NCI-H2196 (cell line): ENCODE results near the gene PSTPIP1.
A peak's percentile ranks its signal among the peaks of the same experiment; 100 is the strongest.

Source experiments
- DNase-seq: peaks from one replicate; lab custom pipeline; 2025; ENCODE audit not compliant: unreplicated experiment; lab: John Stamatoyannopoulos, UW

PSTPIP1 gene

DNA sequence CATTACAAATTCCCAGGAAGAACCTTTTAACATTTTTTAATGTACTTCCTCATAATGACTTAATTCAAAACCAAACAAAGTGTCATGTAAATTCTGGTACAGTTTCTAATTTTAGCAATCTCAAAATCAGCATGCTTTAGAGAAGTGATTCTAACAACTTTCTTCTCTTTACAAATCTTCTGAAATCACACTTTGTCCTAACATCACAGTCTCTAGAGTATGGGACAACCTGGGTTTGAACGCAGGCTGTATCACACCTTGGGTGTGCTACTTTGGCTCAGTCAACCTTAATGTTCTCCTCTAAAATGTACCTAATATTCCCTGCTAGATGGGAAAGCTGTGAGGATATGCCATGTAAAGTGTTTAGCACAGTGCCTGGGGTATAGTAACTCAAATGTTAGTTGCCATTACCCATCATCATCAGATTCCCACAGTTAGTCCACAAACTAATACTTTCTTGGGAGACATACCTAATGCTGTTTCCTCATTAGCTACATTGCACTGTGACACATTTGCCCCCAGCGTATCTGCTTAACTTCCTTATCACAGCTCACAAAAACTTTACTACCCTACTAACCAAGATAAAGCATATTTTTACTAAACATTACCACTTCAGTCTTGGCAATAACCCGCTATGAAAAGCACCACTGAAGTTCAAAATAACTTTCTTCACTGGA is 72.9 kb downstream of the PSTPIP1 start:
- no peak for DNase-seq

- DNase-seq: no peak
Measured at GRCh38 chr15:77068633-77069032, 73.7 kb downstream of the PSTPIP1 start.

GRCh38 chr15:77069521-77070121 is 74.7 kb downstream of the PSTPIP1 start:
- DNase-seq: no peak

- DNase-seq: no peak
Measured at GRCh38 chr15:77070180-77070494, 75.2 kb downstream of the PSTPIP1 start.

DNA sequence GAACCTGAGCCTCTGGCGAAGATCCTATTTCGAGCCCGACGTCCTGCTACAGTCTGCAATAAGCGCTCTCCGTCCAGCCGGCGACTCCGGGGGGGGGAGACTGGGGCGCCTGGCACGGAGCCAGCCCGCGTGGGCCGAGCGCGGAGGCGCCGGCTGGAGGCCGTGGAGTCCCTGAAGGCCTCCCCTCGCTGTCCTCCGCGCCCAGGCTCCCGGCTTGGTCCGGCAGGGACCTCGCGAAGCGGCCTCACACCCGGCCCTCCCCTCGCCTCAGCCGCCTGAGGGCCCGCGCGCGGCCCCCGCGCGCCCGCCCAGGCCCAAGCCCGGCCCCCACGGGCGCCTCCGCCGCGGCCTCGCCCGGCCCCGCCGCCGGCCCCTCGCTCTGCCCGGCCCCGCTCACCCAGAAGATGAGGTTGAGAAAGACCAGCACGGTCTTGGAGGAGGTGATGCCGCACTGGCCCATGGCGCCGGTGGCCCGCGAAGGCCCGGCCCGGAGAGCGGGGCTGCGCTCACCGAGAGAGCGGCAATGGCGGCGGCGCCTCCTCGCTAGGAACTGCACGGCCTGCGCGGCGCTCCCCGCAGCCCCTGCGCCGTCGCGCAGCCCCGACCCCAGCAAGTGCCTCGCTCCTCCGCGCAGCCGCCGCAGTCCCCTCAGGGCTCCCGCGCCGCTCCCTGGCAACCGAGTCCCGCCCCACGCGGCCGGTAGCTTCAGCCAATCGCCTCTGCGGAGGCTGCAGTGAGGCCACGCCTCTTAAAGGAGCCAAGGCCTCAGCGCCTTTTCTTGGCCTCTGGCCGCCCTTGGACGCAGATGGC is 75.8 kb downstream of the PSTPIP1 start, which contains the start of gene TSPAN3:
TSPAN3 (minus strand) TSS at position 615 of the 810 bp plus-strand sequence; CDS start at position 460, 155 bp downstream.
- peak; percentile 76 for DNase-seq

DNA sequence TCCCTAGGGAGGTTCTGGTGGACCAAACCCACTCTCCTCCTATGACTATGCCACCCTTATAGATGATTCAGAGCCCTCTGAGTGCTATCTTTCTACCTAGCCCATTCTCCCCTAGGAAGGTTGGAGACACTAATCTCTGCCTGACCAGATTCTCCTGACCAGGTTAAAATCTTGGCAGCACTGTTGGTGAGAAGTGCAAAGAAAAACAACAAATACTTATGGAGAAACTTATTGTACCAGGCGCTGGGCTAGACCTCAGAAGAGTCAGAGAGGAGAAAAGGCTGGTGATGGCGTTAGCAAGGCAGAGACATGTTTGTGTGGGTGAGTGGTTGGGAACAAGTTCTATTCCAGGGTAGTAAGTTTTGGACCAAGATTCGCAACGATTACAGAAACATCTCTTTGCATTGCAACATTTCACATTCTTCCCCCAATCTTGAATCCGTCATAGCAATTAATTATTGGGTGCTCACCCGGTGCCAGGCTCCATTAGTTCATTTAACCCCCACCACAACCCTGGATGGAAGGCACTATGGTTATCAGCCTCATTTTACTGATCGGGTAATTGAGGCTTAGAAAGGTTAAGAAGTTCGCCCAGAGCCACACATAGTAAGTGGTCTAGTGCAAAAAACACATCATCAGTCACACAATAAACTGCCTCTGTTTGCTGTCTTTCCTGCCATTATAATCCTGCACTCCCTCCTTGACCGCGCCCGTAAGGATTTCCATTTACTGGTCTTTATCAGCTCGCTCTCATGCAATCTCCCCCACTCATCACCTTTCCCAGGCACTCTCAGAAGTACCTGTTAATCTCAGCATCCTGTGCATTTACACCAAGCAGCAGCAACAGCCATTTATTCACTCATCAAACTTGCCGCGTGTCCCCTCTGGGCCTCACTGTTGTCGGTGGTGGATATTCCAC is 76.6 kb downstream of the PSTPIP1 start:
- no peak for DNase-seq

- DNase-seq: no peak
Measured at GRCh38 chr15:77074350-77074749, 79.4 kb downstream of the PSTPIP1 start.

GRCh38 chr15:77075528-77075927 is 80.6 kb downstream of the PSTPIP1 start:
- DNase-seq: no peak

- DNase-seq: no peak
Measured at GRCh38 chr15:77076323-77076915, 81.5 kb downstream of the PSTPIP1 start.

GRCh38 chr15:77081971-77082370 is 87.0 kb downstream of the PSTPIP1 start:
- DNase-seq: no peak

DNA sequence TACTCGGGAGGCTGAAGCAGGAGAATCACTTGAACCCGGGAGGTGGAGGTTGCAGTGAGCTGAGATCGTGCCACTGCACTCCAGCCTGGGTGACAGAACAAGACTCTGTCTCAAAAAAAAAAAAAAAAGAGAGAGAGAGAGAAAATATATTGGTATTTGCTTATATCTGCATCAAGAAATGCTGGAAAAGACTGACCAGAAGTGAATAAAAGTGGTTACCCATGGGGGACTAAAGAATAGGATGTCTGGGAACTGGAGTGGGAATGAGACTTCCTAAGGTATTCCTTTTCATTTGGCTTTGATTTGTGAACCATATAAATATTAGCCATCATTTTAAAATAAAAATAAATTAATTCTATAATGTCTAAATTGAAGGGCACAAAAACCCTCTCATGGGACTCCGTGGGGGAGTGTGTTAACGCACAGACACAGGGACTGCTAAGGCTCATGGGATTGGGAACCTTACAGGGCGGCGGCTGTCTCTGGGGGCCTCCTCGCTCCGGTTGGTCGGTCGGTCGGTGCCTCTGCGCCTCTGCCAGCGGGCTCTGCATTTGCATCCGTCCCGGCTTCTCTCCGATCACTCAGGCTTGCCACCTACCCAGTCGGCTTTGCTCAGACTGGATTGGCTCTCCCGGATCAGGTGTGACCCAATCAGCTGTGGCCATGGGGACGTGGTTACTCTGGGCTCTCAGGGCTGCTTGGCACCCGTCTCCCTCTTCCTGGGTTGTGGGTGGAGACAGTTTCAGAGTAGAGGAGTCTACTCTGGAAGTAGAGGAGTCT is 88.6 kb downstream of the PSTPIP1 start:
- peak; percentile 82 for DNase-seq

- no peak for DNase-seq
Measured at GRCh38 chr15:77084436-77084835, 89.5 kb downstream of the PSTPIP1 start.

- no peak for DNase-seq
Measured at GRCh38 chr15:77085297-77085696, 90.4 kb downstream of the PSTPIP1 start.
